GM10847 (cell line): Measurements from ENCODE around the gene CENPX.

Source experiments
- POLR2A ChIP-seq: IDR thresholded peaks from 2 replicates; pipeline ENCODE4 v1.6.1; 2011; ENCODE audit not compliant: insufficient read length; ENCODE audit errors: extremely low read depth

CENPX gene

GRCh38 chr17:82034371-82035011, 11.8 kb upstream of the CENPX start:
- no peak for TF ChIP-seq POLR2A

DNA sequence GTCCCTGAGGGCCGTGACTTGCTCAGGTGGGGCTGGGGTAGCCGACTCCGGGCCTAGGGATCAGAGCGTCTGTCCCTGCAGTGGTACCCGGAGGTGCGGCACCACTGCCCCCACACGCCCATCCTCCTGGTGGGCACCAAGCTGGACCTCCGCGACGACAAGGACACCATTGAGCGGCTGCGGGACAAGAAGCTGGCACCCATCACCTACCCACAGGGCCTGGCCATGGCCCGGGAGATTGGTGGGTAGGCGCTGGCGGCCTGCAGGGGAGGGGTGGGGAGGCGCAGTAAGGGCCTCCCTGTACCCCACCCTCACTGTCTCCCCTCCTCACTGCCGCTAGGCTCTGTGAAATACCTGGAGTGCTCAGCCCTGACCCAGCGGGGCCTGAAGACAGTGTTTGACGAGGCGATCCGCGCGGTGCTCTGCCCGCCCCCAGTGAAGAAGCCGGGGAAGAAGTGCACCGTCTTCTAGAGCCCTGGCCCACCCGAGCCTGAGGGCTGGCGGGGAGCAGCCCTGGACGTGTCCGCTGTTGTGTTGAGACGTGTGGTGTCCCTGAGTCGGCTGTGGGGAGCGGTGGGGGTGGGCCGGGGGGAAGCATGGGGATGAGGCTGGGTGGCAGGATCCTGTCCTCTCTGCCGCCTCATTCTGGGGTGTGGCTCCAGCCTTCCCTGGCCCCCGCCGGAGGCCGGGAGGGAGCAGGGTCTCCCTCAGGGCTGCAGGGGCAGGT, 10.8 kb upstream of the CENPX start:
- no peak for TF ChIP-seq POLR2A

DNA sequence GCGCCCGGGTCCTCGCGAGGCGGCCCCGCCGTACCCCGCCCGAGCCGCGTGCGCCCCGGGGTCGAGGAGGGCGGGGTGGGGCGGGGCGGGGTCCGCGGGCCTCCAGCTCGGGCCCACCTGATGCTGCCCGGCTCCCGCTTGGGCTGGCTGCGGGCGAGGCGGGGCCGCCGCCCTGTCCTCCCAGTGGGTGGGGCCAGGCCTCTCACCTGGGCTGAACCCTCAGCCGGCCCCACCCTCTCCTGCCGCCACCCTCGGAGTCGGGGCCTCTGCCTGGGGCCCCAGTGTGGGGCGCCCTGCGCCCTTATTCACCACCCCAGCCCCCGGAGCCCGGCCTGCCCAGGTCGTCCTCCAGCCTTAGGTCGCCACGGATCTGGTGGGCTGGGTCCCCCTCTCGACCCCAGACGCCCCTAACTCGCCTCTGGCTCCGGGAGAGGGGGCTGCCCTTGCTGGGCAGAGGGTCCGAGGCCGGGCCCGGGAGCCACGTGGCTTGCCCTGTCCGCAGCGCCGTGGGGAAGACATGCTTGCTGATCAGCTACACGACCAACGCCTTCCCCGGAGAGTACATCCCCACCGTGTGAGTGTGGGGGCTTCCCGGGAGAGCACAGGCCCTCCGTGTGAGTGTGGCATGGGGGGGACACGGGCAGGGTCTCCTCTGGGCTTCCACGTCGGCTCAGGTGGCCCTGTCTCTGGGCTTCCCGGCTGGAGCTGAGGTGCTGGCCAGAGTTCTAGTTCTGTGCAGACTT, 9.4 kb upstream of the CENPX start:
- TF ChIP-seq POLR2A: no peak

- no peak for TF ChIP-seq POLR2A
Observed at GRCh38 chr17:82031303-82031884, 8.7 kb upstream of the CENPX start, which contains the start of gene RAC3. RAC3 (plus strand) TSS chr17:82031678; CDS start chr17:82031762, 84 bp downstream.

- no peak for TF ChIP-seq POLR2A
Observed at GRCh38 chr17:82030470-82031302, 8.0 kb upstream of the CENPX start.

DNA sequence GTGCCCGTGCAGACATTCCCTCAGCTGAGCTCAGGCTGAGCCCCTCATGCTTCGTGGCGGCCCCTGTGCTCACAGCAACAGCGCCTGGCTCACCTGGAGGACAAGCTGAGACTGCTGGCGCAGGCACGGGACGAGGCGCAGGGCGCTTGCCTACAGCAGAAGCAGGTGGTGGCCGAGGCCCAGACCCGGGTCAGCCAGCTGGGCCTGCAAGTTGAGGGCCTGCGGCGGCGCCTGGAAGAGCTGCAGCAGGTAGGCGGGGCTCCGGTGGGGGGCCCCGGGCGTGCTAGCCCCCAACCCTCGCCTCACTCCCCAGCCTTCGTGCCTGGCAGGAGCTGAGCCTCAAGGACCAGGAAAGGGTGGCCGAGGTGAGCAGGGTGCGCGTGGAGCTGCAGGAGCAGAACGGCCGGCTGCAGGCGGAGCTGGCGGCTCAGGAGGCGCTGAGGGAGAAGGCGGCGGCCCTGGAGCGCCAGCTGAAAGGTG, 7.4 kb upstream of the CENPX start:
- no peak for TF ChIP-seq POLR2A

- TF ChIP-seq POLR2A: no peak
Observed at GRCh38 chr17:82029391-82029790, 6.7 kb upstream of the CENPX start.

DNA sequence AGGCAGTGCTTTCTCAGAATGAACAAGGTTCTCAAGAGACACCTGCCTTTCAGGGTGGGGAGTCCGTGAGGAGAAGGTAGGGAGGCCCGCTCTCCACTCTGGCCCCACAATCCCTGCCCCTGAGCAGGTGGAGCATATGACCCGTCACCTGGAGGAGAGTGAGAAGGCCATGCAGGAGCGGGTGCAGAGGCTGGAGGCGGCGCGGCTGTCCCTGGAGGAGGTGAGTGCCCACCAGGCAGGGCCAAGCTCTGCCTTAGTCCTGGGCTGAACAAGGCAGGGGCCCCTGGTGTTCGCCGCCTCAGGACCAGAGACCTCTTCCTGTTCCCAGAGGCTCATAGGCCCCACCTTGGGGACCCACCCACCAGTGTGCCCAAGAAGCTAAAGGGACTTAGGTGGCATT, 6.3 kb upstream of the CENPX start:
- no peak for TF ChIP-seq POLR2A

DNA sequence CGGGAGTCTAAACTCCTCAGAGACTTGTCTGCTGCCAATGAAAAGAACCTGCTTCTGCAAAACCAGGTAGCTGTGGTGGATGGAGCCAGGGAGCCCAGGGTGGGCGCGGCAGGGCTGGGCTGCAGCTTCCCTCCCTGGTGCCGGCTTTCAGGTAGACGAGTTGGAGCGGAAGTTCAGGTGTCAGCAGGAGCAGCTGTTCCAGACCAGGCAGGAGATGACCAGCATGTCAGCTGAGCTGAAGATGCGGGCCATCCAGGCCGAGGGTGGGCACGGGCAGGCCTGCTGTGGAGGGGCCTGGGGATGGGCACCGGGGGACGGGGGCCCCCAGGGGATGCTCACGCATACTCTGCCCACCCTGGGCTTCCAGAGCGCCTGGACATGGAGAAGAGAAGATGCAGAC, 5.6 kb upstream of the CENPX start:
- TF ChIP-seq POLR2A: no peak

- no peak for TF ChIP-seq POLR2A
Observed at GRCh38 chr17:82025401-82026107, 2.9 kb upstream of the CENPX start.

DNA sequence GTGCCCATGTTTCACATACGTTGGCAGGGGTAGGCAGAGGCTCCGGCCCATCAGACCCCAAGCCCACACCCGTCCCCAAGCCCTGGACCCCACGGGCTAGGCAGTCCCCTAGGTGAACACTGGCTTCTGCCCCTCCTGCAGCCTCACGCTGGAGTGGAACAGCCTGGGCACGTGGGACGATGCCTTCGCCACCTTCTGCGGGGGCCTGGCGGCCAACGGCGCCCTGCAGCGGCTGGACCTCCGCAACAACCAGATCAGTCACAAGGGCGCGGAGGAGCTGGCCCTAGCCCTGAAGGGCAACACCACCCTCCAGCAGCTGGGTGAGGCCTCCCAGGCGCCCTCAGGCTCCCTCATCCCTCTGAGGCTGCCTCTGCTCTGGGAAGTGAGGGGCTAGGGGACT, 2.2 kb upstream of the CENPX start:
- no peak for TF ChIP-seq POLR2A

DNA sequence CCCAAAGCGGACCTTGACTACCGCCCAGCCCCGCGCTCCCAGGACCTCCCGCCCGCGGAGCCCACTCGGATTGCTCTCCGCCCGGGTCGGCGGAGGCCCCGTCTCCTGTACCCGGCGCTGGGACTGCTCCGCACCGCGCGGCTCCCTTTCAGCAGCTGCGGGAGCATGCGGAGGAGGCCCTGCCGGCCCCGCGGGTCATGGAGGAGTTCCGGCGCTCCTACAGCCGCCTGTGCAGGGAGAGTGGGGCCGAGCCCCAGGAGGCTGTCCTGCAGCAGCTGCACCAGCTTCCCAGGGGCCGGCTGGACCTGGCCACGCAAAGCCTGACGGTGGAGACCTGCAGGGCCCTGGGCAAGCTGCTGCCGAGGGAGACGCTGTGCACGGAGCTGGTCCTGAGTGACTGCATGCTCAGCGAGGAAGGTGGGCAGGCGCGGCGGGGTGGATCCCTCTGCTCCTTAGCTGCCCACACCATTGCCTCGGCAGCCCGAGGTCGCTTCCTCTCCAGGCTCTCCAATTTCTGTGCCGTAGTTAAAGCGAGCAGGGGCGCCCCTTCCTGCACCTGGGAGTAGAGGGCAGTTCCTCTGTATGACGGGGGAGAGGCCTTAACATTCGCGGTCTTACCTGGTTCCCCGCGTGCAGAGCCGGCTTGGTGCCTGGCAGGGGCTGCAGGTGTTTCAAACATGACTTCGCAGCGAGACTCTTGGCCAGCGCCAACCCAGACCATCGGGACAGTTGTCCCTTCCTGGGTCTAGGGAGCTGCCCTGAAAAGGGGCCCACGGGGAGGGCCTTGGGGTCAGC, 966 bp upstream of the CENPX start:
- TF ChIP-seq POLR2A: no peak

- TF ChIP-seq POLR2A: no peak
Observed at GRCh38 chr17:82022981-82023446, 336 bp upstream of the CENPX start, which contains the start of gene LRRC45. LRRC45 (plus strand) TSS chr17:82023305; CDS start chr17:82023644, 339 bp downstream.
